ENCODE data around the gene GDPGP1. TPM values are rescaled to one million over a fixed set of nuclear protein-coding genes. Genes with fewer than 3 reads are reported as not detected.

GDPGP1 gene
- total RNA-seq, 1 donor from 2014 or later = 4.1 TPM

DNA sequence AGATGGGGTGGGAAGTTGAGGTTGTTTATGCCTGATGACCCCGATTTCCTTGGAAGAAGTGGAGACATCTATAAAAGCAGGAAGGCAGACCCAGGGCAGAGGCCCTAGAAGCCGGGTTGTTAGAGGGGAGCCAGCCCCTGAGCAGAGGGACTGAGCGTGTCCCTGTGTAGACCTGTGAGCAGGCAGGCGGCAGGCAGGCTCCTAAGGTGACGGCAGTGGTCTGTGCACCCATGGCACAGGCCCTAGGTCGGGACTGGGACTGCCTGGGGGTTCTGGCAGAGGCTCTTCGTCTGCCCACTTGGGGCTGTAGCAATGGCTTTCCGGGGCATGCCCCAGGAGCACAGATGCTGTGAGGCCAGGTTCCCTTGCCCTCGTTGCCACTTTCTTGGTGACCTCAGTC lies 23.0 kb upstream of the GDPGP1 start:
- Histone ChIP-seq H2AFZ (ENCODE audit: low read depth, low read length) (peak overlapping the region; percentile 84), H3K4me3 (ENCODE audit: insufficient read depth, low read depth, low read length) (no peak overlapping the region), H3K27ac (ENCODE audit: low read depth, low read length) (no peak overlapping the region), H3K27me3 (ENCODE audit: insufficient read depth, low read length) (no peaks in the 10 kb centered on the region), H3K9ac (ENCODE audit: low read length) (peak overlapping the region; percentile 53), H4K20me1 (ENCODE audit: insufficient read depth, low read length) (no peaks in the 10 kb centered on the region), H3K9me3 (ENCODE audit: insufficient read depth, low read depth, low read length) (no peaks in the 10 kb centered on the region), H3K36me3 (ENCODE audit: insufficient read depth, low read length) (no peaks in the 10 kb centered on the region), H3K79me2 (ENCODE audit: insufficient read depth, low read length) (no peaks in the 10 kb centered on the region), H3K4me2 (ENCODE audit: low read length) (peak overlapping the region; percentile 76), H3K4me1 (ENCODE audit: insufficient read depth, low read length) (peaks cover 26% of the 10 kb centered on the region)
- Mint-ChIP-seq H3K36me3 (ENCODE audit: low read depth, unreplicated experiment) (peaks cover 5% of the 10 kb centered on the region), H3K27ac (ENCODE audit: unreplicated experiment) (no peak overlapping the region), H3K4me3 (ENCODE audit: unreplicated experiment) (no peak overlapping the region), H3K9me3 (ENCODE audit: unreplicated experiment) (peaks cover 5% of the 10 kb centered on the region), H3K27me3 (ENCODE audit: low read depth, unreplicated experiment) (no peaks in the 10 kb centered on the region), H3K4me1 (ENCODE audit: low read depth, unreplicated experiment) (peaks cover 3% of the 10 kb centered on the region)
- TF ChIP-seq, protein P1, sequence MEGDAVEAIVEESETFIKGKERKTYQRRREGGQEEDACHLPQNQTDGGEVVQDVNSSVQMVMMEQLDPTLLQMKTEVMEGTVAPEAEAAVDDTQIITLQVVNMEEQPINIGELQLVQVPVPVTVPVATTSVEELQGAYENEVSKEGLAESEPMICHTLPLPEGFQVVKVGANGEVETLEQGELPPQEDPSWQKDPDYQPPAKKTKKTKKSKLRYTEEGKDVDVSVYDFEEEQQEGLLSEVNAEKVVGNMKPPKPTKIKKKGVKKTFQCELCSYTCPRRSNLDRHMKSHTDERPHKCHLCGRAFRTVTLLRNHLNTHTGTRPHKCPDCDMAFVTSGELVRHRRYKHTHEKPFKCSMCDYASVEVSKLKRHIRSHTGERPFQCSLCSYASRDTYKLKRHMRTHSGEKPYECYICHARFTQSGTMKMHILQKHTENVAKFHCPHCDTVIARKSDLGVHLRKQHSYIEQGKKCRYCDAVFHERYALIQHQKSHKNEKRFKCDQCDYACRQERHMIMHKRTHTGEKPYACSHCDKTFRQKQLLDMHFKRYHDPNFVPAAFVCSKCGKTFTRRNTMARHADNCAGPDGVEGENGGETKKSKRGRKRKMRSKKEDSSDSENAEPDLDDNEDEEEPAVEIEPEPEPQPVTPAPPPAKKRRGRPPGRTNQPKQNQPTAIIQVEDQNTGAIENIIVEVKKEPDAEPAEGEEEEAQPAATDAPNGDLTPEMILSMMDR (IDR thresholded peaks at IDR 0.05; ENCODE audit: insufficient read depth, low read depth, low read length) = no peak
- DNase-seq (ENCODE audit: low read depth) (no peak), FAIRE-seq (no peak)

DNA sequence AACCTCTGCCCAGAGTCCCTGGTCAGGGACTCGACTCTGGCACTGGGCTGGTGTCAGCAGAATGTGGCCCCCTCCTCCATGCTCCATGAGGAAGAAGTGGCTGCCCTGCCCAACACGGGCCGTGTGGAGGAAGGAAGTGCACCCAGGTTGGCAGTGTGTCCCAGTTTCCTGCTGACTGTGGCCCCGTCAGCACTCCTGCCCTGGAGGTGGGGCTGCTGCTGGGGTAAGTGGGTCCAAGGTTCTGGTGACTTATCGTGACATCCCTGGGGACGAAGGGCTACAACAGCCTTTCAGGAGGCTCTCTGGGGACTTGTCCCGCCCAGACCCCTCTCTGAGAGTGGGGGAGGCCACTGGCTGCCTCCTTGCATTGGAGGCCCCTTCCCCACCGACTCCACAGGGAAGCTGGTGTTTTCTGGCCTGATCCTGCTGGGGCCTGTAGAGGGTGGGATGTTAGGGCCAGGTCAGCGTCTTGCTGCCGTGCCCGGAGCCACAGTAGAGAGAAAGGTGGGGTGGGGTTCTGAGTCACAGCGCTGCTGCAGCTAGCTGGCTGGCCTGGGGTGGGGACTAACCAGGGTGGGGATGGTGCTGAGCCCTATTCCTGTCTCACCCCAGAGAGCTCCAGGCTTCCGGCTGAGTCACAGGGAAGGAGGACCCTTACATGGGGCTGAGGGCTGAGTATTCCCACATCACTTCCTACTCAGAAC lies 22.4 kb upstream of the GDPGP1 start:
- DNase-seq (ENCODE audit: low read depth) = peak; percentile 69
- H3K27ac Mint-ChIP-seq (ENCODE audit: unreplicated experiment) = peak overlapping the region; percentile 58
- no peaks in the 10 kb centered on the region for H3K79me2 ChIP-seq (ENCODE audit: insufficient read depth, low read length)
- H3K4me1 ChIP-seq (ENCODE audit: insufficient read depth, low read length) = peaks cover 26% of the 10 kb centered on the region
- TF ChIP-seq EZH2 (IDR thresholded peaks at IDR 0.05; ENCODE audit: insufficient read depth, low read length) = no peak
- TF ChIP-seq, protein P1 (IDR thresholded peaks at IDR 0.05; ENCODE audit: insufficient read depth, low read depth, low read length) = no peak
- no peak overlapping the region for H3K4me3 Mint-ChIP-seq (ENCODE audit: unreplicated experiment)
- peaks cover 5% of the 10 kb centered on the region for H3K9me3 Mint-ChIP-seq (ENCODE audit: unreplicated experiment)
- H3K4me2 ChIP-seq (ENCODE audit: low read length) = peak overlapping the region; percentile 76
- peak overlapping the region; percentile 53 for H3K9ac ChIP-seq (ENCODE audit: low read length)
- H4K20me1 ChIP-seq (ENCODE audit: insufficient read depth, low read length) = no peaks in the 10 kb centered on the region
- H3K36me3 ChIP-seq (ENCODE audit: insufficient read depth, low read length) = no peaks in the 10 kb centered on the region
- H3K27me3 ChIP-seq (ENCODE audit: insufficient read depth, low read length) = no peaks in the 10 kb centered on the region
- no peaks in the 10 kb centered on the region for H3K9me3 ChIP-seq (ENCODE audit: insufficient read depth, low read depth, low read length)
- peak overlapping the region; percentile 20 for H3K4me3 ChIP-seq (ENCODE audit: insufficient read depth, low read depth, low read length)
- peaks cover 3% of the 10 kb centered on the region for H3K4me1 Mint-ChIP-seq (ENCODE audit: low read depth, unreplicated experiment)
- FAIRE-seq = no peak
- H3K27me3 Mint-ChIP-seq (ENCODE audit: low read depth, unreplicated experiment) = no peaks in the 10 kb centered on the region
- H2AFZ ChIP-seq (ENCODE audit: low read depth, low read length) = peak overlapping the region; percentile 84
- peak overlapping the region; percentile 60 for H3K27ac ChIP-seq (ENCODE audit: low read depth, low read length)
- H3K36me3 Mint-ChIP-seq (ENCODE audit: low read depth, unreplicated experiment) = peaks cover 3% of the 10 kb centered on the region
